Measurements from ENCODE around the gene MYL6. TPM values are rescaled to one million over a fixed set of nuclear protein-coding genes. Genes with fewer than 3 reads are reported as not detected.
"Not testable (repeated sequence)": the region's sequence is repeated elsewhere in the genome, so short reads cannot be mapped to it uniquely, and the experiment has no call there.

MYL6 gene
- total RNA-seq = 590 and 1,212 TPM in 2 replicates

GRCh38 chr12:56158029-56158925, at the start of gene MYL6:
TSS of gene MYL6 (plus strand) at chr12:56158359. CDS start at chr12:56158402, 43 bp downstream.
- Histone ChIP-seq H3K4me3 (ENCODE audit: low read depth, low read length) (peak within 1 kb of the TSS; percentile 98), H3K36me3 (ENCODE audit: control insufficient read depth, insufficient read depth, low read length) (peaks cover 27% of the 10 kb centered on the region), H3K27me3 (ENCODE audit: control insufficient read depth, insufficient read depth, low read length) (no peaks in the 10 kb centered on the region)
- no peak for TF ChIP-seq CTCF (IDR thresholded peaks at IDR 0.05; ENCODE audit: insufficient read depth, low read length, severe bottlenecking)
- DNase-seq (ENCODE audit: low read depth) = peak; percentile 96
- FAIRE-seq = no peak

- peak; percentile 96 for DNase-seq (ENCODE audit: low read depth)
- no peak for TF ChIP-seq CTCF (IDR thresholded peaks at IDR 0.05; ENCODE audit: insufficient read depth, low read length, severe bottlenecking)
- no peak for FAIRE-seq
- Histone ChIP-seq H3K27me3 (ENCODE audit: control insufficient read depth, insufficient read depth, low read length) (no peaks in the 10 kb centered on the region), H3K4me3 (ENCODE audit: low read depth, low read length) (no peak overlapping the region), H3K36me3 (ENCODE audit: control insufficient read depth, insufficient read depth, low read length) (peaks cover 16% of the 10 kb centered on the region)
Observed at GRCh38 chr12:56110571-56110970, 47.6 kb upstream of the MYL6 start.

- DNase-seq (ENCODE audit: low read depth) (no peak), FAIRE-seq (no peak)
- Histone ChIP-seq H3K27me3 (ENCODE audit: control insufficient read depth, insufficient read depth, low read length) (no peaks in the 10 kb centered on the region), H3K4me3 (ENCODE audit: low read depth, low read length) (no peak overlapping the region), H3K36me3 (ENCODE audit: control insufficient read depth, insufficient read depth, low read length) (peaks cover 15% of the 10 kb centered on the region)
- TF ChIP-seq CTCF (IDR thresholded peaks at IDR 0.05; ENCODE audit: insufficient read depth, low read length, severe bottlenecking) = no peak
Observed at GRCh38 chr12:56114084-56114483, 44.1 kb upstream of the MYL6 start.

GRCh38 chr12:56115329-56115728, 42.8 kb upstream of the MYL6 start:
- peaks cover 13% of the 10 kb centered on the region for H3K36me3 ChIP-seq (ENCODE audit: control insufficient read depth, insufficient read depth, low read length)
- peak; percentile 37 for DNase-seq (ENCODE audit: low read depth)
- no peak for TF ChIP-seq CTCF (IDR thresholded peaks at IDR 0.05; ENCODE audit: insufficient read depth, low read length, severe bottlenecking)
- peak overlapping the region; percentile 60 for H3K4me3 ChIP-seq (ENCODE audit: low read depth, low read length)
- no peak for FAIRE-seq
- no peaks in the 10 kb centered on the region for H3K27me3 ChIP-seq (ENCODE audit: control insufficient read depth, insufficient read depth, low read length)

GRCh38 chr12:56116267-56117081, 41.7 kb upstream of the MYL6 start, which contains the start of gene RPL41:
TSS of gene RPL41 (plus strand) at chr12:56116633.
- DNase-seq (ENCODE audit: low read depth) = peak; percentile 83
- TF ChIP-seq CTCF (IDR thresholded peaks at IDR 0.05; ENCODE audit: insufficient read depth, low read length, severe bottlenecking) = no peak
- H3K36me3 ChIP-seq (ENCODE audit: control insufficient read depth, insufficient read depth, low read length) = peaks cover 15% of the 10 kb centered on the region
- peak within 1 kb of the TSS; percentile 60 for H3K4me3 ChIP-seq (ENCODE audit: low read depth, low read length)
- no peak for FAIRE-seq
- H3K27me3 ChIP-seq (ENCODE audit: control insufficient read depth, insufficient read depth, low read length) = no peaks in the 10 kb centered on the region

- Histone ChIP-seq H3K4me3 (ENCODE audit: low read depth, low read length) (peak overlapping the region; percentile 64), H3K36me3 (ENCODE audit: control insufficient read depth, insufficient read depth, low read length) (peaks cover 16% of the 10 kb centered on the region)
- DNase-seq (ENCODE audit: low read depth); FAIRE-seq; H3K27me3 ChIP-seq (ENCODE audit: control insufficient read depth, insufficient read depth, low read length): not testable (repeated sequence)
Observed at GRCh38 chr12:56117082-56117706, 41.0 kb upstream of the MYL6 start.
